HG03103 (cell line): ENCODE results near the gene MNX1.

Source experiments
- ATAC-seq: cut with Tn5 transposase; IDR thresholded peaks from one replicate; pipeline ENCODE4 v1.9.1; 2021; ENCODE audit warnings: low read depth; ENCODE audit not compliant: unreplicated experiment

MNX1 gene

DNA sequence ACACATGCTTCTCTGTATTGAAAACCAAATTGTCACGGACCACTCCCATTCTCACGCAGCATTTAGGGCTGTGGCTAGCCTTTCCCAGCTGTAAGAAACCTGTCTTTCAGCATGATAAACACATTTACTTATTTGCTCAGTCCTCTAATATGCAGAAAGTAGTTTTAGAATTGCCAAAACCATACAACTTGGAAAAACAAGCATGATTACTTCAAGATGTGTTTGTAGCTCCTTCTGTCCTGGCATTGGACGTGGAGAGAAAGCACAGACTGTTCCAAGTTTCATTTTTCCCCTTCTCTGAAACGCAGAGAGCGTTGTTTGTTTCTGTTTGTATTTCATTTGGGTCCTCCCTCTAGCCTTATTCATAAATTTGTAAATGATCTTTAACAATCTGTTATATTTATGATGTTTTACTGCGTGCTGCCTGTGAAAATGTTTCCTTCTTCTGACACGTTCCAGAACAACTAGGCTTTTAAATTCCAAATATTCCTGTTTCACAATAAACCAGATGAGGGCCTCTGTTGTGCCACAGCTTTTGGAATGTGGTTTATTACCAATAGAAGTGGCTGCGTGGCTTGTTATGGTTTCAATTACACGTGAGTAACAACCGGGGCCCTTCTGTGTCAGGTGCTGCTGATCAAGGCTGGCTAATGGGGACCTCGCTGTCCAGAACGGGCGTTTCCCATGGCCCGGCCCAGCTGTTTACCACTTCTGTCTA, 26.1 kb downstream of the MNX1 start:
- no peak for ATAC-seq

DNA sequence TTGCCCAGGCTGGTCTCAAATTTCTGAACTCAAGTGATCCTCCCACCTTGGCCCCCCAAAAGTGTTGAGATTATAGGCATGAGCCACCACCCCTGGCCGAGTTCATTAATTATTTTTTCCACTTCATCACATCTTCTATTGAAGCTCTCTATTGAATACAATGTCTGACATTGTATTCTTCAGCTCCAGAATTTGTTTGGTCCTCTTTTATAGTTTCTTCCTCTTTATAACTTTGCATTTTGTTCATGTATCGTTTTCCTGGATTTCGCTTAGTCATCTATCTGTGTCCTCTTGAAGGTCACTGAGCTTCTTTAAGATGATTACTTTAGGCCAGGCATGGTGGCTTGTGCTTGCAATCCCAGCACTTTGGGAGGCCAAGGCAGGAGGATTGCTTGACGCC, 30.8 kb downstream of the MNX1 start:
- ATAC-seq: no peak

DNA sequence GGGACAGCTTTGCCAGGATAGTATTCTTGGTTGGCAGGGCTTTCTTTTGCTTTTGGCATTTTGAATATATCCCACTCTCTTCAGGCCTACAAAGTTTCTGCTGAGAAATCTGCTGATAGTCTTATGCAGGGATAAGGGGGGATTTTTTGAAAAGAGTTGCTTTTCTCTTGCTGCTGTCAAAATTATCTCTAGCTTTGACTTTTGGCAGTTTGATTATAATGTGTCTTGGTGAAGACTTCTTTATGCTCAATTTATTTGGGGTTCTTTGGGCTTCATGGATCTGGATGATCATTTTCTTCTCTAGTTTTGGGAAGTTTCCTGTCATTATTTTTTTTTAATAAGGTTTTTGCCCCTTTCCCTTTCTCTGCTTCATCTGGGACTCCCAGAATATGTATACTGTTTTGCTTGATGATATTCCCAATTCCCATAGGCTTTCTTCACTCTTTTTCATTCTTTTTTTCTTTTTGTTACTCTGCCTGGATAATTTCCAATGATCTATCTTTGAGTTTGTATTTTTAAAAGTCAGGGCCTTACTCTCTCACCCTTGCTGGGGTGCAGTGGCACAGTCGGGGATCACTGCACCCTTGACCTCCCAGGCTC, 31.4 kb downstream of the MNX1 start:
- ATAC-seq: no peak

DNA sequence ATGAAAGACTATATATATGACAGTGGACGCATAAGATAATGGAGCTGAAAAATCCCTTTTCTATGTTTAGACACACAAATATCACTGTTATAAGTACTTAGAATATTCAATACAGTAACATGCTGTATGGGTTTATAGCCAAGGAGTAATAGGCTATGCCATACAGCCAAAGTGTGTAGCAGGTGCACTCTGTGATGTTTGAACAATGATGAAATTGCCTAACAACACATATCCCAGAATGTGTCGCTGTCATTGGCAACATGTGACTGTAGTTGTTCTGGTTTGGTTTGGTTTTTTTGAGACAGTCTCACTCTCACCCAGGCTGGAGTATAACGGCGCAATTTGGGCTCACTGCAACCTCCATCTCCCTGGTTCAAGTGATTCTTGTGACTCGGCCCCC, 34.8 kb downstream of the MNX1 start:
- ATAC-seq: no peak

DNA sequence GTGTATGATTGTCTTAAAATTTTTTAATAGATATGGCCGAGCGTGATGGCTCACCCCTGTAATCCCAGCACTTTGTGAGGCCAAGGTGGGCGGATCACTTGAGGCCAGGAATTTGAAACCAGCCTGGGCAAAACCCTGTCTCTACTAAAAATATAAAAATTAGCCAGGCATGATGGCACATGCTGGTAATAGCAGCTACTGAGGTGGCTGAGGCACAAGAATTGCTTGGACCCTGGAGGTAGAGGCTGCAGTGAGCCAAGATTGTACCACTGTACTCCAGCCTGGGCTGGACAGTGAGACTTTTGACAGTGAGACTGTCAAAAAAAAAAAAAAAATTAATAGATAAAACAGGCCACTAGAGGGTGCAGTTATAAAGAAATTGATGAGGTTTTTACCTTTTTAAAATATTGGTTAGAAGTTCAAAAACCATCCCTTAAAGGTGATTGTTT, 40.5 kb downstream of the MNX1 start:
- ATAC-seq: no peak

DNA sequence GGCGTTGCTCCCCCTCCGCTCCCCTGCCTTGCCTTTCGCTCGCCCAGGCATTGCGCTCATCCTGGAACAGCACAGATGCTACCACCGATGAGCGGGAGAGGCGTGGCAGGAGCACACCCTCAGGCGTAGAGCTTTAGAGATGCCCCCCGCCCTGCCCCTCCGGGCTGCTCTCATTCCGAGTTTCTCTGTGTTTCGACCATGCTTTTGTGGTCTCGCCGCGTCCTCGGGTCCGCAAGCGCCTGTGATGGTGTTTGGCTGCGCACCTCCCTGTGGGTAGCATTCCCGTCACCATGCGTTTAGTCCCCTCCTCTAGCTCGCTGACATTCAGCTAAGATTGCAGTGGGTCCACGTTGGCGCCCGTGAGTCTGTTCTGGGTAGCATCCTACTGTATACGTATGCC, 42.3 kb downstream of the MNX1 start:
- no peak for ATAC-seq

DNA sequence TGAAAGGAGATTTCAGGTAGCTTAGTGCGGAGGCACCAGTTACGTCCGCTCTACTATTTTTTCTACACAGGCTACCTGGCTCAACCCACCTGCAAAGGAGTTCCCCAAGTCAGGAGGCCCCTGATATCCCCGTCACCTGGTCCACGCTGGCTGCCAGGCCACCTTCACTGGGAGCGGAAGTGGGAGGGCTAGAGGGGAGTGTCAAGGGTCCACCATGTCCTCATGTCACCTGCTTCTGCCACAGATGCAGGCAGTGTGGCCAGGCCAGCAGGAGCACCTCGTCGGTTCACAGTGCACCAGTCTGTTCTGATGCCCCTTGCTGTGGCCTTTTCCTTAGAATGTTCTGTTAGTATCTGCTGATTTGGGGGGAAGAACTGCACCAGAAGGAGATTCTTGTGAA, 44.1 kb downstream of the MNX1 start:
- ATAC-seq: no peak

DNA sequence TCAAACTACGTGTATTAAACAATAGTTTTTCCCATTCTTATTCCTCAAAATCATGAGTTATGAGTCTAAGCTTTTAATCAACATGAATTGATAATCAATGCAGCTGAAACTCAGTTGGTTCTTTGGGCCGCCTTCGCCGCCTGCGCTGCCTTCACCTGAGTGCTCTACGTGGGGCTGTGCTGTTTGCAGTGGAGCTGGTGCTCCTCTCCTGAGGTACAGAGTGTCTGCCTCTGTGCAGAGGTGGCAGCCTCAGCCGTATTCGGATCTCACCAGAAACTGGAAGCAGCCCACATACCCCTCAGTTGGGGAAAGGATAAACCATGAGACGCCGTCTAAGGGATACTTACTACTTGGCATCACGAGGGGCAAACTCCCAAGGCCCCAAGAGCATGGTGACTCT, 45.5 kb downstream of the MNX1 start:
- ATAC-seq: no peak

DNA sequence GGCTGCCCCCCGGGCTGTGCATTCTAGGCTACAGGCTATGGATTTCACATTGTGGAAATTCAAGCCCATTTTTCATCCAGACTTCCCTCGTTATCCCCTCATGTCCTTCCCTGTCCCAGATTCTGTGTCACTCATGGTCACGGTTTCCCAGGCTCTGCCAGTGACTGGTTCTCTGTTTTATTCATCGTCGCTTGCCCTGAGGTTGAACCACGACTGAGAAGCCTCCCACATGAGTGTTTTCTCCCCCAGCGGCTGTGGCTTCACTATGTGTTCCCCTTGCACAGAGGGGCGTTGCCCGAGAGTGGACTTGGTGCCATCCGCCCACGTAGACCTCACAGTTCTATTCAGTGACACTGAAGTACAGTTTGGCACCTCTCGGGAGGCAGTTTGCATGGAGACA, 47.0 kb downstream of the MNX1 start:
- ATAC-seq: no peak

DNA sequence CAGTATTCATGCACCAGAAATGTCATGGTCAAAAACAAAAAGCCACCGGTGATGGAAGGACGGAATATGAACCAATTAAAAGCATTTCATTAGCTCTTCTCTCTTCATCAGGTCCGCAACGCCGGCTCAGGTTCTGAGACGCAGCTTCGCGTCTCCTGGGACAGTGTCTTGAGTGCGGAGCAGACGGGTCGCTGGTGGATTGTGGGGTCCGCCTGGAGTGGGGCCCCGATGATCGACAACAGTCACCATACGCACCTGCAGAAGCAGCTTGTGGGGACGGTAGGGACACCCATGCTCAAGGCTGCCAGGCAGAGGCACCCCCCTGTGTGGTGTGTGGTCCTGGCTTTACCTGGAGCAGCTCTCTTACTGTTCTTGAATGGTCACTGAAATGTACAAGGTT, 47.6 kb downstream of the MNX1 start:
- ATAC-seq: no peak

DNA sequence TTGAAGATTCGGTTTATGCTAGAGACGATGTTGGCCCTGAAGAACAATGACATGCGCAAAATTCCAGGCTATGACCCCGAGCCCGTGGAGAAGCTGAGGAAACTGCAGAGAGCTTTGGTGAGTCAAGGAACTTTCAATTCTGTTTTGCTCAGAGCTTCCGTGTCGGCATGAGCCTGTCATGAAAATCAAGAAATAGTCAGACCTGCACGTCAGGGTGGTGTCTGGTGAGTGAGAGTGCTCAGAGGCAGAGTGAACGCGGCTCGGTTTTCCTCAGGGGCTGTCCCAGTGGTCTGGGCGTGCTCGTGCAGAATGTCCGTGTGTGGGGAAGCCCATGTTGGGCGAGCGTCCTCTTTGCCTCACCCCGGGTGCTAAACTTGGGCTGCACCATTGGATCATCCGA, 48.3 kb downstream of the MNX1 start:
- no peak for ATAC-seq

DNA sequence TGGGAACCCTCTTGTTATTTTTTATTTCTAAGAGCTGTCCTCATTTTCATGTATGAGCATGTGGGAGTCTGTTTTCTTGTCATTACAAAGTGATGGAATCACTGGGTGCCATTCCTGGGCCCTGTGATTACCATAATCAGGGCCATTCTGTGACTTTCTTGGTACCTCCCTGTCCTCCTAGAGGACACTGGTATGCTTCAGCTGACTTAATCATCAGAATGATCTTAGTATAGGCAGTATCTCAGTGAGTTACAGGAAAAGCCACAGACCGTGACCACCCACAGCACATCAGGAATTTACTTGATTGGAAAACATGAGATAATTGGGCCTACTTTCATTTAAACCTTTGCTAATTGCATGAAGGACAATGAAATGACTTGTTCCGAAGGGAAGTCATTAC, 53.7 kb downstream of the MNX1 start:
- ATAC-seq: no peak

DNA sequence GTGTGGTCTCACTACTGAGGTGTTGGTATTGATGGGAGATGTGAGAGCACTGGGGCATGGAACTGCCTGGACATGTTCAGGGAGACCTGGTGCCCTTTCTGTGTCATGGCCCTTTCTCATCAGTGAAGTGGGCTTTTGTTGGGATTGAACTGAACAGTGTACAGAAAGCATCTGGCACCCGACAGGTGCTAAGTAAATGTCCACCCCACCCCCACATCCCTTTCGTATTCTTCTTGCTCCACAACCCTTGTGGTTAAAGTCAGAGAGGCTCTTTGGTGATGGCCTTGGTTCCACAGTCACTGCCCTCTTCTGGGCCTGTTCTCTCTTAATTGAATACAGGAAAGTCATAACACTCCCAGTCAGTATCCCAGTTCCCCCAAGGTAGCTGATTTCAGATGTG, 55.5 kb downstream of the MNX1 start:
- no peak for ATAC-seq
